Ishikawa (cell line): ENCODE measurements around the gene MB.

ENCODE experiments used
- CEBPB ChIP-seq: IDR thresholded peaks from 2 replicates; pipeline ENCODE4 v1.6.1; 2012
- EP300 ChIP-seq: IDR thresholded peaks from 2 replicates; pipeline ENCODE4 v1.6.1; 2012; ENCODE audit warnings: borderline replicate concordance
- FOXM1 ChIP-seq: IDR thresholded peaks from 2 replicates; pipeline ENCODE4 v1.6.1; 2012; ENCODE audit warnings: low read depth, borderline replicate concordance
- NFIC ChIP-seq: IDR thresholded peaks from 2 replicates; pipeline ENCODE4 v1.6.1; 2012
- RAD21 ChIP-seq: IDR thresholded peaks from 2 replicates; pipeline ENCODE4 v1.6.1; 2012; ENCODE audit warnings: low read depth
- TAF1 ChIP-seq: IDR thresholded peaks from 2 replicates; pipeline ENCODE4 v1.6.1; 2012; ENCODE audit warnings: low read depth, mild to moderate bottlenecking
- TCF12 ChIP-seq: IDR thresholded peaks from 2 replicates; pipeline ENCODE4 v1.6.1; 2012; ENCODE audit warnings: low read depth
- YY1 ChIP-seq: IDR thresholded peaks from 2 replicates; pipeline ENCODE4 v1.6.1; 2012; ENCODE audit warnings: low read depth
- ZBTB7A ChIP-seq: IDR thresholded peaks from 2 replicates; pipeline ENCODE4 v1.6.1; 2012; ENCODE audit warnings: low read depth
- TF ChIP-seq, protein P1 (sequence below): IDR thresholded peaks from 2 replicates; pipeline ENCODE4 v1.6.1; 2012; ENCODE audit warnings: low read depth, mild to moderate bottlenecking
- TF ChIP-seq, protein P2 (sequence below): IDR thresholded peaks from 2 replicates; pipeline ENCODE4 v1.6.1; 2012
- TF ChIP-seq, protein P3 (sequence below): IDR thresholded peaks from 2 replicates; pipeline ENCODE4 v1.6.1; 2012

DNA sequence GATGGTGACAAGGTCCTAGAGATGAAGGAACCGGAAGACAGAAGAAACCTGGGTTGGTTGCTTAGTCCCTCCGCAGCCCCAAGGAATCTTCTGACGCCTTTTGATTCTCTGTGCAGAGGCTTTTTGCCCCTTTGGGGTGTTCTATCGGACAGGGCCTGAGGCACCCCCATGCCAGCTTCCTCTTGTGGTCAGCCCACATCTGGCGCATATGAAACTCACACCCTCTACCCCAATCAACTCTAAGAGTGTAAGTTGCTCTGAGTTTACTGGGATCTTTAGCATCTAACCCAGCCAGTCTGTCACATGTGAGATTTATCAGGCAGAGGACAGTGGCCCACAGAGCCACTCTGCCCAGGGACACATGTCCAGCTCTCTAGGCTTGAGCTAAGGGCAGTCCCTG lies 59.1 kb downstream of the MB start:
- no peak for TF ChIP-seq CEBPB
- TF ChIP-seq TAF1 = no peak
- TF ChIP-seq ZBTB7A = no peak
- TF ChIP-seq, protein P1, sequence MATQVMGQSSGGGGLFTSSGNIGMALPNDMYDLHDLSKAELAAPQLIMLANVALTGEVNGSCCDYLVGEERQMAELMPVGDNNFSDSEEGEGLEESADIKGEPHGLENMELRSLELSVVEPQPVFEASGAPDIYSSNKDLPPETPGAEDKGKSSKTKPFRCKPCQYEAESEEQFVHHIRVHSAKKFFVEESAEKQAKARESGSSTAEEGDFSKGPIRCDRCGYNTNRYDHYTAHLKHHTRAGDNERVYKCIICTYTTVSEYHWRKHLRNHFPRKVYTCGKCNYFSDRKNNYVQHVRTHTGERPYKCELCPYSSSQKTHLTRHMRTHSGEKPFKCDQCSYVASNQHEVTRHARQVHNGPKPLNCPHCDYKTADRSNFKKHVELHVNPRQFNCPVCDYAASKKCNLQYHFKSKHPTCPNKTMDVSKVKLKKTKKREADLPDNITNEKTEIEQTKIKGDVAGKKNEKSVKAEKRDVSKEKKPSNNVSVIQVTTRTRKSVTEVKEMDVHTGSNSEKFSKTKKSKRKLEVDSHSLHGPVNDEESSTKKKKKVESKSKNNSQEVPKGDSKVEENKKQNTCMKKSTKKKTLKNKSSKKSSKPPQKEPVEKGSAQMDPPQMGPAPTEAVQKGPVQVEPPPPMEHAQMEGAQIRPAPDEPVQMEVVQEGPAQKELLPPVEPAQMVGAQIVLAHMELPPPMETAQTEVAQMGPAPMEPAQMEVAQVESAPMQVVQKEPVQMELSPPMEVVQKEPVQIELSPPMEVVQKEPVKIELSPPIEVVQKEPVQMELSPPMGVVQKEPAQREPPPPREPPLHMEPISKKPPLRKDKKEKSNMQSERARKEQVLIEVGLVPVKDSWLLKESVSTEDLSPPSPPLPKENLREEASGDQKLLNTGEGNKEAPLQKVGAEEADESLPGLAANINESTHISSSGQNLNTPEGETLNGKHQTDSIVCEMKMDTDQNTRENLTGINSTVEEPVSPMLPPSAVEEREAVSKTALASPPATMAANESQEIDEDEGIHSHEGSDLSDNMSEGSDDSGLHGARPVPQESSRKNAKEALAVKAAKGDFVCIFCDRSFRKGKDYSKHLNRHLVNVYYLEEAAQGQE = no peak
- TF ChIP-seq FOXM1 = no peak
- TF ChIP-seq EP300 = no peak
- TF ChIP-seq RAD21 = no peak
- TF ChIP-seq YY1 = no peak
- TF ChIP-seq, protein P2, sequence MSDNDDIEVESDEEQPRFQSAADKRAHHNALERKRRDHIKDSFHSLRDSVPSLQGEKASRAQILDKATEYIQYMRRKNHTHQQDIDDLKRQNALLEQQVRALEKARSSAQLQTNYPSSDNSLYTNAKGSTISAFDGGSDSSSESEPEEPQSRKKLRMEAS = no peak
- no peak for TF ChIP-seq TCF12
- TF ChIP-seq NFIC = no peak
- TF ChIP-seq, protein P3, sequence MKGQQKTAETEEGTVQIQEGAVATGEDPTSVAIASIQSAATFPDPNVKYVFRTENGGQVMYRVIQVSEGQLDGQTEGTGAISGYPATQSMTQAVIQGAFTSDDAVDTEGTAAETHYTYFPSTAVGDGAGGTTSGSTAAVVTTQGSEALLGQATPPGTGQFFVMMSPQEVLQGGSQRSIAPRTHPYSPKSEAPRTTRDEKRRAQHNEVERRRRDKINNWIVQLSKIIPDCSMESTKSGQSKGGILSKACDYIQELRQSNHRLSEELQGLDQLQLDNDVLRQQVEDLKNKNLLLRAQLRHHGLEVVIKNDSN = no peak
